NOMO-1 treated with dmso at 0.1 percent for 144 hours (cell line): Measurements from ENCODE around the gene TBX21.
A peak's percentile ranks its signal among the peaks of the same experiment; 100 is the strongest.

Experiments used
- DNase-seq: peaks from one replicate; lab custom pipeline; 2025; ENCODE audit not compliant: unreplicated experiment; lab: John Stamatoyannopoulos, UW

TBX21 gene

GRCh38 chr17:47733047-47733673 is at the start of gene TBX21:
Gene TBX21 (plus strand): TSS chr17:47733236. CDS start chr17:47733455, 219 bp downstream.
- peak; percentile 90 for DNase-seq

GRCh38 chr17:47684025-47684424 is 49.0 kb upstream of the TBX21 start:
- no peak for DNase-seq

GRCh38 chr17:47684535-47685193 is 48.4 kb upstream of the TBX21 start:
- no peak for DNase-seq

GRCh38 chr17:47685556-47686275 is 47.3 kb upstream of the TBX21 start:
- no peak for DNase-seq

GRCh38 chr17:47686276-47686635 is 46.8 kb upstream of the TBX21 start:
- DNase-seq: no peak

- DNase-seq: no peak
Measured at GRCh38 chr17:47686664-47687327, 46.2 kb upstream of the TBX21 start.

DNA sequence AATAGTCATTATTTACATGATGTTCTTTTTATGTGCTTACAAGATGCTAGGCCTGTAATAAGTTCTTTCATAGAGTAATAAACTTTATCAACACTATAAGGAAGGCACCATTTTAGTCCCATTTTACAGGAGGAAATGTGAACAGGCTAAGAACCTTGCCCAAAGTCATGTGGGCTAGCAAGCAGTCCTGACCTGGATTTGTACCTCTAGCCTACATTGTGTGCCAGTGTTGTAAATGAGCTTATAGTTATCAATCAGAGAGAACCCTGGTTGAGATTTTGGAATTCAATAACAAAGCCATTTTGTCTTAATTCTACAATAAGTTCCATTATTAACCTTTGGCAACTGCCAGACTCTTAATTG is 45.7 kb upstream of the TBX21 start:
- no peak for DNase-seq

DNA sequence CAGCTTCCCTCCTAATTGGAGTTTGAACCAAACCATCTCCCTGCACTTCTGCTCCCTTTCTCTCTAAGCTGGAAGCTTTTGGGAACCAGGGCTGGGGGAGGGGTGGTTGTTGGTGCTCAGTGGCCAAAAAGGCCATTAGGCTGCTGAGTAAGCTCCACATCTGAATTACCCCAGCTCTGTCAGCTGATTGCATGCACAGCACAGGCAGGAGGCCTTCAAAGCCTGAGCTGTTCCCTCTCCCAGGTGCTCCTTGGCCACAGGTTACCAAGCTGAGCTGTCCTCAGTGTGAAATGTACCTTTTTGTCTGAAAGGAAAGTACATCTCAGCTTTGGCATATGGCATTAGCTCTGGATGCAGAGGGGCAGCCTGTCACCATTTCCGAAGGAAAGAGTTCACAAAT is 45.3 kb upstream of the TBX21 start:
- DNase-seq: no peak

- no peak for DNase-seq
Measured at GRCh38 chr17:47690121-47690520, 42.9 kb upstream of the TBX21 start.

DNA sequence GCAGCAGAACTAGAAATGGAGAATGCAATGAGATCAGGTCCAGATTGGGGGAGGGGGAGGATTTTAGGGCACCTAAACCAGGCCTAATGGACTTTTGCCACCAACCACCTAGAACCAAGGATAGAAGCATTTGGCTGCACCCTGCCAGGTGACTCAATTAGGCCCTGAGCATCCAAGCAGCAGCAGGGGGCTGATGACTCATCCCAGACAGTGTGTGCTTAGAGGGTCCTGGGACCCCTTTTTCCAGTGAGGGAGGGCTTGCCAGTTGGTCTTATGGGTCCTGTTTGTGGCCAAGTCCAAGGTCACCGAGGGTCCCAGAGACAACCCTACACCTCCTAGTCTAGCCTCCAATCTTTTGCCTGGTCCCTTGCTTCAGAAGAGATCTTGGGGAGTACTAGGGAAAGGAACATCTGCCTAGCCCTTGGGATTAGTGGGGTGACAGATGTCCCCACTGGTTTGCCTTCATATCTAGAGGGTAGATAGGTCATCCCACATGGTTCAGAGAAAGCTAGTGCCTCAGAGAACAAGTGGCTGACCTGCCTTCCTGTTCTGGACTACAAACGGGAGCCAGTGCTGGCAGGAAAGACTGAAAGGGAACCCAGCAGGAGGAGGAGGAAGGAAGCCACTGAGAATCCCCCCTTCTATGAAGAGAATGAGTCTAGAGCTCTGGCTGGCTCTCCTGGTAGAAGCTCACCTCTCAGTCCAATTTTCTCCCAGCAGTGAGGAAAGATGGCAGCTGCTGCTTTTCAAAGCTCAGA is 40.7 kb upstream of the TBX21 start:
- no peak for DNase-seq

GRCh38 chr17:47692895-47693730 is 39.9 kb upstream of the TBX21 start:
- DNase-seq: no peak

- DNase-seq: peak; percentile 11
Measured at GRCh38 chr17:47693731-47694580, 39.1 kb upstream of the TBX21 start, which contains the start of gene TBKBP1. Gene TBKBP1 (plus strand): TSS chr17:47694161. CDS start chr17:47696113, 1,952 bp downstream.

DNA sequence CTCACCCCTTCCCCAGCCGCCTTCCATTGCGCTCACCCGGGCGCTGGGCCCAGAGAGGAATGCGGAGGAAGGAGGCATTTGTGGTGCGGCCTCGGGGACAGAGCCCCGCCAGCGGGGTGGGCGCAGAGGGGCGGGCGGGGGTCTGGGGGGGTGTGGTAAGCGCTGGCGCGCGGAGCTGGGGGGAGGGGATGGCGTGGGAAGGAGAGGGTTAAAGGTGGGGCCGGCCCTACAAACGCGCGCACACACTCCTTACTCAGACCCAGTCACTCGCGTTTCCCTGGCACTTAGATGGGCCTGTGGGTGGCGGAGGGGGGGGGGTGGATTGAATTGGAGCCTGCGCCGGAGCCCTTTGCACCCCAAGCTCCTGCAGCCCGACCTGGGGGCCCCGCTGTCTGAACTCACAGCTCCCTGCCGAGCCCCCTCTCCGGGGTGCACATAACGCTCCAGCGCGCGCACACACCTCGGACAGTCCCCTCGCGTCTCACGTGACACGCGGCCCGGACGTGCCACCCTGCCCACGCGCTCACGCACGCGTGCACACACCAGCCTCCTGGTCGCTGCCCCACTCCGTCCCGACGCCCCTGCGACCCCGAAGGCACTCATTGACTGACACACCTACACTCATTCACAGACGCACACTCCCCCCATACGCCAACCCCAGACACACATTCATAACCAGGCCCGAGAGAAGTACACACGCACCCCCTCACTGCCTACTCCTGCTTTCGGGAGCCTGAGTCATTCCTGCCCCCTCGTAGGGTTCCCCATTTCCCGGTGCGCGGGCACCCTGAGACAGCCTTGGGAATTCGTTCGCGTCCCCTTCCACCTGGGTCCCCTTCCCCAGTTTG is 38.2 kb upstream of the TBX21 start:
- peak; percentile 60 for DNase-seq

DNA sequence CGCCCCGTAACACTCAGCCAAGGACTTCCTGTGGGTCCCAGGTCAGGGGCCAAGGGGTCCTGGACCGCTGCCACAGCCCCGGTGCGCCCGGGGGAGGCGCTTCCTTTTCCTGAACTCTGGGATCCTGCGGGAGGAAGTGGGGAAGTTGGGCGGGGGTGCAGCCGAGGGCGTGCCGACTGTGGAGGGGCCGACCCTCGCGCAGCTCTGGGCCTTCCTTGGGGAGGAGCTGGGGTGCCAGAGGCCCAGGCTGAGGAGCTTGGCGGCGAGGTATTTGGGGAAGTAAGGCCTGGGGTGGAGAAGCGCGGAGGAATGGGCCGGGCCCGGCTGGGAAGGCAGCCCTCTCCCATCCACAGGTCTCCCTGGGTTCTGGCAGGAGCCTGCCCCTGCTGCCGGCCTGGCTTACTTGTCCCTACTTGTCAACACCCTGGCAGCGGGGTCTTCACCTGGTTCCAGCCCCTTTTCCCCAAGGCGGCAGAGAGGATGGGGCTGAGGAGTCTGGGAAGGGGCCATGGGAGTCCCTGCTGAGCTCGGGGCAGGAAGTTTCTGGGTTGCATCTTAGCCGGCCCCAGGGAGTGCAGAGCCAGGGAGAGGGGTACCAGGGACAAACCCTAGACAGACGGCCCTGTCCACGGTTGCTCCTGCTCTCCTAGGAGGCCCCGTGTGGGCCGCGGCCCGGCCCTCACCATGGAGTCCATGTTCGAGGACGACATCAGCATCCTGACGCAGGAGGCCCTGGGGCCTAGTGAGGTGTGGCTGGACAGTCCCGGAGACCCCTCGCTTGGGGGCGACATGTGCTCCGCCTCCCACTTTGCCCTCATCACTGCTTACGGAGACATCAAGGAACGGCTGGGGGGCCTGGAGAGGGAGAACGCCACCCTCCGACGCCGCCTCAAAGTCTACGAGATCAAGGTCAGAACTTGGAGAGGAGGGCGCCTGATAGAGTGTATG is 37.3 kb upstream of the TBX21 start:
- DNase-seq: peak; percentile 62

DNA sequence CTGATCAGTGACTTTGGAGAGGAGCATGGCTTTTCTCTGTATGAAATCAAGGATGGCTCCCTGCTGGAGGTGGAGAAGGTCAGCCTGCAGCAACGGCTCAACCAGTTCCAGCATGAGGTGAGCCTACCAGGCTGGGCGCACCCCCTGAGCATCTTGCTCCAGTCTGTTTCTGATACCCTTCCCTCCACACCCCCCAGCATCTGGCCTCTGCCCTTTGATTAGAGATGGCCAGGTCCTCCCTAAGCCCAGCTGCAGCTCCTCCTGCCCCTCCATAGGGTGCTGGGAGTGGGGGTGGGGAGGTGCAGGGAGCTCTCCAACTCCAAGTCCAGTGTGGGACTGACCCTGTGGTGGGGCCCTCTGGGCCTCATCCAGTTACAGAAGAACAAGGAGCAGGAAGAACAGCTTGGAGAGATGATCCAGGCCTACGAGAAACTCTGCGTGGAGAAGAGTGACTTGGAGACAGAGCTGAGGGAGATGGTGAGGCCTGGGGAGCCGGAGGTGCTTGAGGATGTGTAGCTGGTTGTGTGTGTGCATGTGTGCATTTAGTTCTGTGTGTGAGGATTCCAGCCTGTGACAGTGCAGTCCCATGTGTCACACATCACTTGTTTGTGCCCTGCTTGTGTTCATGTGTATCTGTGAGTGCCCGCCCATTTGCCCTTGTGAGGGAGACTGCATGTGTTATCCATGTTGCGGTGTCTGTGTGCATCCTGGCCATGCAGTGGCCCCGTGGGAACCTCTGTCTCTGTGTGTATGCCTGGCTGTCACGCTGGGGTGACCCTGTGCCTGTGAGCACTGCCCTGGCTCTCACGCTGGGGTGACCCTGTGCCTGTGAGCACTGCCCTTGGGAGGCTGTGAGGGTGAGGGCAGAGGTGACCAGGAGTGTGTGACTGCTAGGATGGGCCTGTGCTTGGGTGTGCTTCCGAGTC is 36.1 kb upstream of the TBX21 start:
- DNase-seq: no peak
